ES-I3 (cell line): ENCODE results near the gene CRTAP.

ENCODE experiments used
- H3K36me3 ChIP-seq: 2 replicates; pipeline ENCODE4 v1.6.1; 2013; ENCODE audit warnings: mild to moderate bottlenecking, low read length, control low read depth, moderate library complexity; ENCODE audit not compliant: insufficient read depth
- H3K4me1 ChIP-seq: 2 replicates; pipeline ENCODE4 v1.6.1; 2013; ENCODE audit warnings: mild to moderate bottlenecking, control low read depth, low read length; ENCODE audit not compliant: insufficient read depth
- H3K9ac ChIP-seq: 2 replicates; pipeline ENCODE4 v1.6.1; 2013; ENCODE audit warnings: low read depth, mild to moderate bottlenecking, low read length, moderate library complexity
- H3K9me3 ChIP-seq: 2 replicates; pipeline ENCODE4 v1.6.1; 2013; ENCODE audit warnings: mild to moderate bottlenecking, low read length, moderate library complexity; ENCODE audit not compliant: control insufficient read depth, insufficient read depth

CRTAP gene

GRCh38 chr3:33111581-33111980, 2.2 kb upstream of the CRTAP start:
- Histone ChIP-seq H3K36me3 (no peaks in the 10 kb centered on the region), H3K9ac (no peak overlapping the region), H3K4me1 (no peaks in the 10 kb centered on the region), H3K9me3 (0 out of 2 replicates have a peak, but pooled peaks cover 3% of the 10 kb centered on the region)

GRCh38 chr3:33114622-33115023, 809 bp downstream of the CRTAP start:
- Histone ChIP-seq H3K36me3 (no peaks in the 10 kb centered on the region), H3K9ac (peak overlapping the region; percentile 96), H3K9me3 (0 out of 2 replicates have a peak, but pooled peaks cover 3% of the 10 kb centered on the region), H3K4me1 (no peaks in the 10 kb centered on the region)

GRCh38 chr3:33115024-33115768, 1.4 kb downstream of the CRTAP start:
- peak overlapping the region; percentile 96 for H3K9ac ChIP-seq

DNA sequence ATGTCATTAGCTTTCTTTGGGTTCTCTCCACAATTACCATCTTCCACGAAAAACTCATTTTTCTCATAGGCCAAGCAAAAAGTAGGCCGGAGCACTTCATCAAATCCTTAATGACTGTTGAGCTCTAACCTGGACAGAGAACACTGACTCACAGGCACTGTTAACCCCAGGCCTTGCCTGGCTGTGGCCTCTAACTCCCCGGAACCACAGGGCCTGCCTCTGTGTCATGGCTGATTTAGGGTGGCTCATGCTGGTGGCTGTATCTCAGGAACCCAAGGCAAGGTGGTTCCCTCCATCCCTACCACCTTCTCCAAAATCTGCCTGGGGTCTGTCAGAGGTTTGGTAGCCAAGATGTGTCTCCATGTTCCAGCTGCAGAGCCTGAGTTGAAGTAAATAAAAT, 3.6 kb downstream of the CRTAP start:
- H3K9ac ChIP-seq, result no peak overlapping the region
- no peaks in the 10 kb centered on the region for H3K4me1 ChIP-seq
- H3K9me3 ChIP-seq, result no peaks in the 10 kb centered on the region
- no peaks in the 10 kb centered on the region for H3K36me3 ChIP-seq

More at GRCh38 chr3:33115024-33115768, 1.4 kb downstream of the CRTAP start:
- no peaks in the 10 kb centered on the region for H3K36me3 ChIP-seq
- no peaks in the 10 kb centered on the region for H3K4me1 ChIP-seq
- H3K9me3 ChIP-seq, result 0 out of 2 replicates have a peak, but pooled peaks cover 3% of the 10 kb centered on the region

DNA sequence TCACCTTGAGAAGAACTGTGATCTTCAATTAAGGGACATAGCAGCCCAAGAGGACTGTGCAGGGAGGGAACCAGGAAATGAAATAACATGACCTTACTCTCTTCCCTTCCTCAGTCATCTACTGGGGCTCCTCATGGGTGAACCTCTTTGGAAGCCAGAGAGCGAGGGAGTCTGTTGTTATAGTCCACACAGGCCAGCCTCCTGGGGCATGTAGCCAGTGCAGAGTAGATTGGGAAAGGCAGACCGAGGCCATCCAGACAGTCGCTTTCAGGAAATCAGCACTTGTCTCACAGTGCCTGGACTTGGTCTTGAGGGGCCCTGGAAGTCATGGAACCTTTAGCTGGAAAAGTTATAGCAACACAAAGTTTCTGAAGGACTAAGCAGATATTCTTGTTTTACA, 6.1 kb downstream of the CRTAP start:
- no peaks in the 10 kb centered on the region for H3K36me3 ChIP-seq
- H3K4me1 ChIP-seq, result no peaks in the 10 kb centered on the region
- no peak overlapping the region for H3K9ac ChIP-seq
- no peaks in the 10 kb centered on the region for H3K9me3 ChIP-seq

DNA sequence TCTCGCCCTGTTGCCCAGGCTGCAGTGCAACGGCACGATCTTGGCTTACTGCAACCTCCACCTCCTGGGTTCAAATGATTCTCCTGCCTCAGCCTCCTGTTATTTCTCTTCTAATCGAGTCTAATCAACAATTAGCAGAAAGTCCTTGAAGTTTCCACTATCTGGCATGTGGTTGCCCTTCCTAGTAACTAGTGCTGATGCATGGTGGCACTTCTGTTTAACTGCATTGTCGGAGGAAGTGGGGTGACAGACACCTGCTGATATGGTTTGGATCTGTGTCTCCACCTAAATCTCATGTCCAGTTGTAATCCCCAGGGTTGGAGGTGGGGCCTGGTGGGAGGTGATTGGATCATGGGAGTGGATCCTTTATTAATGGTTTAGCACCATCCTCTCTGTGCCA, 9.2 kb downstream of the CRTAP start:
- Histone ChIP-seq H3K9ac (no peak overlapping the region), H3K4me1 (no peaks in the 10 kb centered on the region), H3K9me3 (no peaks in the 10 kb centered on the region), H3K36me3 (no peaks in the 10 kb centered on the region)

- H3K9me3 ChIP-seq, result no peaks in the 10 kb centered on the region
- no peaks in the 10 kb centered on the region for H3K36me3 ChIP-seq
- H3K4me1 ChIP-seq, result no peaks in the 10 kb centered on the region
- no peak overlapping the region for H3K9ac ChIP-seq
Observed at GRCh38 chr3:33124638-33125037, 10.8 kb downstream of the CRTAP start.

GRCh38 chr3:33125840-33126239, 12.0 kb downstream of the CRTAP start:
- Histone ChIP-seq H3K9ac (no peak overlapping the region), H3K4me1 (no peaks in the 10 kb centered on the region), H3K9me3 (no peaks in the 10 kb centered on the region), H3K36me3 (no peaks in the 10 kb centered on the region)

DNA sequence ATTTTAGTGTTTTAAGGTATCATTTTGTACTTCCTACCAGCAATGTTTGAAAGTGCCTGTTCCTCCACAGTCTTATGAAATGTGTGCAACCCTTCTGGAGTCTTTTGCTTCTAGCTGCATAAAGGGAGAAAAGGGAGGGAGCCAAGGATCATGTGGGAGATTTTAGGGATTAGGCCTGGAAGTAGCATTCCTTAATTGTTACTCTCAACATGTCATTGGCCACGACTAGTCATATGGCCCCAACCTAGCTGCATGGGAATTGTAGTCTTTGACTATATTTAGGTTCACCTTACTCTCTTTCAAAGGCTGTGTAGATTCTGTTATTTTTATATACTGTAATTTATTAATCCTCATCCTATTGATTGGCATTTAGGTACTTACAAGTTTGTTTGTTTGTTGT, 14.9 kb downstream of the CRTAP start:
- Histone ChIP-seq H3K9ac (no peak overlapping the region), H3K4me1 (peaks cover 10% of the 10 kb centered on the region), H3K9me3 (no peaks in the 10 kb centered on the region), H3K36me3 (peaks cover 3% of the 10 kb centered on the region; the same call in 1 of the 2 replicates)

DNA sequence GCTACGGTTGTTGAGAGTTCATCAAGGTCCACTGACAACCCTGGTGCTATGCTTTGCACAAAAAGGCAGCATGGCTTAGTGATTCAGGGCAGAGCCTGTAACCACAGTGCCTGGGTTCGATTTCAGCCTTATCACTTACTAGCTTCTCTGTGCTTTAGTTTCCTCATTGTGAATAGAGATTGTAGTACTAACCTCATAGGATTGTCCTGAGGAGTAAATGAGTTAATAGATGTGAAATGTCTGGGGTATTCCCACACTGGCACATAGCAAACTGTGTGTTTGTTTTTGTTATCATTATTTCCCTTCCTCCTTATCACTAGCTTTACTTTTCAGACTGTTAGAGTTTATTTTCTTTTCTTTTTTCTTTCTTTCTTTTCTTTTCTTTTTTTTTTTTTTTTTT, 16.3 kb downstream of the CRTAP start:
- H3K9me3 ChIP-seq, result no peaks in the 10 kb centered on the region
- H3K36me3 ChIP-seq, result peaks cover 7% of the 10 kb centered on the region; the same call in 1 of the 2 replicates
- peaks cover 10% of the 10 kb centered on the region for H3K4me1 ChIP-seq
- no peak overlapping the region for H3K9ac ChIP-seq

GRCh38 chr3:33131331-33132018, 17.7 kb downstream of the CRTAP start:
- Histone ChIP-seq H3K9ac (no peak overlapping the region), H3K36me3 (peaks cover 7% of the 10 kb centered on the region; the same call in 1 of the 2 replicates)

DNA sequence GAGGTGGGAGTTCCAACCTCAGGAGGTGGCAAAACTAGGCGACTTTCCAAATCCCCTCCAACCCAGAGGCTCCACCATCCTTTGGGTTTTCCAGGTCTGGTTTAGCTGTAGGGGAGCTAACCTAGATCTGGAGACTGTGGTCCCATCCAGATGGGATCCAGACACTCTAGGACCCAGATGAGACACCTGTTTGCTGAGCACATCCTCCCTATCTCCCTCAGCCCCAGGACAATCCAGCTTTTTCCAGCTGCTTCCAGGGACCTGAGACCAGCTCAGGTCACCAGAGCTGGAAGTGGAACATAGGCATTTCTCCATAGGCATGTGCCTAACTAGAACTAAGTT, 18.2 kb downstream of the CRTAP start:
- Histone ChIP-seq H3K4me1 (peaks cover 10% of the 10 kb centered on the region), H3K9ac (no peak overlapping the region), H3K36me3 (peaks cover 7% of the 10 kb centered on the region; the same call in 1 of the 2 replicates), H3K9me3 (no peaks in the 10 kb centered on the region)

More at GRCh38 chr3:33131331-33132018, 17.7 kb downstream of the CRTAP start:
- Histone ChIP-seq H3K9me3 (no peaks in the 10 kb centered on the region), H3K4me1 (peaks cover 10% of the 10 kb centered on the region)

GRCh38 chr3:33134026-33134625, 20.3 kb downstream of the CRTAP start:
- Histone ChIP-seq H3K9me3 (no peaks in the 10 kb centered on the region), H3K9ac (no peak overlapping the region), H3K36me3 (peaks cover 7% of the 10 kb centered on the region; the same call in 1 of the 2 replicates), H3K4me1 (peaks cover 10% of the 10 kb centered on the region)

GRCh38 chr3:33137691-33138090, 23.9 kb downstream of the CRTAP start:
- peaks cover 7% of the 10 kb centered on the region for H3K36me3 ChIP-seq

More at GRCh38 chr3:33137691-33138090, 23.9 kb downstream of the CRTAP start:
- Histone ChIP-seq H3K4me1 (no peaks in the 10 kb centered on the region), H3K9me3 (no peaks in the 10 kb centered on the region), H3K9ac (no peak overlapping the region)
